Fibroblast of mammary gland (primary cell): ENCODE measurements around the gene PRKCZ.
"Not testable (repeated sequence)": the region's sequence is repeated elsewhere in the genome, so short reads cannot be mapped to it uniquely, and the experiment has no call there.

ENCODE experiments used
- DNase-seq: peaks from one replicate; pipeline ENCODE4 v3.0.0-alpha.2; 2010; ENCODE audit warnings: low read depth
- H3K4me3 ChIP-seq: 2 replicates; pipeline ENCODE4 v1.5.1; 2011; ENCODE audit warnings: low read depth, mild to moderate bottlenecking, low read length, moderate library complexity; ENCODE audit not compliant: control insufficient read depth
- TF ChIP-seq, protein P1 (sequence below): conservative IDR thresholded peaks from 2 replicates; pipeline ENCODE4 v1.5.1; 2011; ENCODE audit warnings: low read depth, low read length, inconsistent platforms; ENCODE audit not compliant: control insufficient read depth, insufficient read depth

PRKCZ gene

DNA sequence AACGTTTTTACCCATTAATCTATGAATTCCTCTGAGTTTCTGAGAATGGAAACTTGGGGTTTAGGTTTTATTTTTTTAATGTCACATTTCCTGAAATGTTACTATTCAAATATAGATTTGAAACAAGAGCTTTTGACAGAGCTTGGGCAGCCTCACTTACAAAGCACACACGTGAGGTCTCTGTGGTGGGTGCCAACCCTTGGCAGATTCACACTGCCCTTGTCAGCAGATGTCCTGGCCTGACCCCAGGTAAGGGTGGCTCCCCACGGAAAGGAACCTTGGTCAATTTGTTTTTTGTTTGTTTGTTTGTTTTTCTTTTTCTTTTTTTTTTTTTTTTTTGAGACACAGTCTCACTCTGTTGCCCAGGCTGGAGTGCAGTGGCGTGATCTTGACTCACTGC, 90.8 kb downstream of the PRKCZ start:
- TF ChIP-seq, protein P1, sequence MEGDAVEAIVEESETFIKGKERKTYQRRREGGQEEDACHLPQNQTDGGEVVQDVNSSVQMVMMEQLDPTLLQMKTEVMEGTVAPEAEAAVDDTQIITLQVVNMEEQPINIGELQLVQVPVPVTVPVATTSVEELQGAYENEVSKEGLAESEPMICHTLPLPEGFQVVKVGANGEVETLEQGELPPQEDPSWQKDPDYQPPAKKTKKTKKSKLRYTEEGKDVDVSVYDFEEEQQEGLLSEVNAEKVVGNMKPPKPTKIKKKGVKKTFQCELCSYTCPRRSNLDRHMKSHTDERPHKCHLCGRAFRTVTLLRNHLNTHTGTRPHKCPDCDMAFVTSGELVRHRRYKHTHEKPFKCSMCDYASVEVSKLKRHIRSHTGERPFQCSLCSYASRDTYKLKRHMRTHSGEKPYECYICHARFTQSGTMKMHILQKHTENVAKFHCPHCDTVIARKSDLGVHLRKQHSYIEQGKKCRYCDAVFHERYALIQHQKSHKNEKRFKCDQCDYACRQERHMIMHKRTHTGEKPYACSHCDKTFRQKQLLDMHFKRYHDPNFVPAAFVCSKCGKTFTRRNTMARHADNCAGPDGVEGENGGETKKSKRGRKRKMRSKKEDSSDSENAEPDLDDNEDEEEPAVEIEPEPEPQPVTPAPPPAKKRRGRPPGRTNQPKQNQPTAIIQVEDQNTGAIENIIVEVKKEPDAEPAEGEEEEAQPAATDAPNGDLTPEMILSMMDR, result no peak
- DNase-seq, result no peak
- H3K4me3 ChIP-seq, result no peak overlapping the region

DNA sequence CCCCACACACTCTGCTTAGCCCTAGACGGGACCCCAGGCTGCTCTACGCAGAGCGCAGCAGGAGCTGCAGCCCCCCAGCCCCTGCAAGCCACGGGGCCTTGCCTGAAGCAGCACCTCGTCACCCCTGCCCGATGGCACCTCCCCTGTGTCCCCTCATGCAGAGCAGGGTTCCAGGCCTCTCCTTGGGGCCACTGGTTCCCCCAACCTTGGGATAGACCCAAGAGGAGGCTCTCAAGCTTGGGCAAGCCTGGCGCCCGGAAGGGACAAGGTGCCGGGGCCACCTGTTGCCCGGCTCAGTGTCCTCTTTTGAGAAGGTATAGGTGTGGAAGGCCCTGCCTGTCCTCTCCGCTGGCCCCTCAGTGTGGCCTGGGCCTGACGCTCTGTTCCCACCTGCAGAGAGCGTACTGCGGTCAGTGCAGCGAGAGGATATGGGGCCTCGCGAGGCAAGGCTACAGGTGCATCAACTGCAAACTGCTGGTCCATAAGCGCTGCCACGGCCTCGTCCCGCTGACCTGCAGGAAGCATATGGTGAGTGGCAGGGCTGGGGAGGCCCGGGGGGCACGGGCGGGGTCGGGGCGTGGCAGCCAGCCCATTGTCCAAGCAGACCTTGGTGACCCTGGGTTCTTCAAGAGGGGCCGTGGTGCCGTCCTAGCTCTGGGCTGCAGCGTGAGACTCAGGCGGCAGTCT, 93.7 kb downstream of the PRKCZ start:
- TF ChIP-seq, protein P1, result no peak
- no peak for DNase-seq

DNA sequence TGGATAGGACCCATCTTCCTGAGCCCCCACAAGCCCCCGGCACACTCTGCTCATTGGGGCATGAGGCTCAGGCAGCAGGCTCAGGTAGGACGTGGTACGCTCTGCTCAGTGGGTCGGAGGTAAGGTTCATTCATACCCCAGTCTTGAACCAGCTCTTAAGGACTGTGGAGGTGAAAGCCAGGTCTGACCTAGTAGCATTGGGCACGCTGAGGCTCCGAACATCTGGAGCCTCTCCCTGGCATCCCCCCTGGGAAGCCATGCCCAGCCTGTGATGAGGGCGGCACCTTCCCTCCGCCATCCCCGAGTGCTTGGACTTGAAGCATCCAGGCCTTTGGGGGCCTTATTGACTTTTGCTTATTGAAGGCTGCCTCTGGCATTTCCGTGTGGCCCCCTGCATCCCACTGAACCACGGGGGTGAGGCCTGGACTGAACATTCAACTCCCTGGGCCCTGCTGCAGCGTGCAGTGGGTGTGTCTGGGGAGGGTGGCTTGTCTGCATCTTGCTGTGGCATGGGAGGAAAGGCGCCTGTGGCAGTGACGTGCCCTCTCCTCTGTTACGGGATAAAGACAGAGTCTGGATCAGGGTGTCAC, 94.4 kb downstream of the PRKCZ start:
- TF ChIP-seq, protein P1, result no peak

More for the DNA sequence above, 93.7 kb downstream of the PRKCZ start:
- H3K4me3 ChIP-seq, result no peak overlapping the region

GRCh38 chr1:2145946-2146835, 96.0 kb downstream of the PRKCZ start:
- no peak overlapping the region for H3K4me3 ChIP-seq
- no peak for DNase-seq

More for the DNA sequence above, 94.4 kb downstream of the PRKCZ start:
- DNase-seq, result no peak
- no peak overlapping the region for H3K4me3 ChIP-seq

DNA sequence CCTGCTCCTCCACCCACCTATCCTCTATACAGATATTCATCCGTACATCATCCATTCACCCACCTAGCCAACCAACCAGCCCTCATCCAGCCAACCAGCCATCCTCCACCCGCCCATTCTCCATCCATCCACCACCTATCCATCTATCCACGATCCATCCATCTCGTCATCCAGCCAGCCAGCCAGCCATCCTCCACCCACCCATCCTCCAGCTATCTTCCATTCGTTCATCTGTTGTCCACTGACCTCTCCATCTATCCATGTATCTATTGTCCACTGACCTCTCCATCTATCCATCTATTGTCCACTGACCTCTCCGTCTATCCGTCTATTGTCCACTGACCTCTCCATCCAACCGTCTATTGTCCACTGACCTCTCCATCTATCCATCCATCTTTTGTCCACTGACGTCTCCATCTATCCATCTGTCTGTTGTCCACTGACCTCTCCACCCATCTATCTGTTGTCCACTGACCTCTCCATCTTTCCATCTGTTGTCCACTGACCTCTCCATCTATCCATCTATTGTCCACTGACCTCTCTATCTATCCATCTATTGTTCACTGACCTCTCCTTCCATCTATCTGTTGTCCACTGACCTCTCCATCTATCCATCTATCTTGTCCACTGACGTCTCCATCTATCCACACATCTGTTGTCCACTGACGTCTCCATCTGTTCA, 96.8 kb downstream of the PRKCZ start:
- no peak for DNase-seq
- H3K4me3 ChIP-seq, result no peak overlapping the region
- TF ChIP-seq, protein P1, result no peak

More at GRCh38 chr1:2145946-2146835, 96.0 kb downstream of the PRKCZ start:
- TF ChIP-seq, protein P1, result no peak

DNA sequence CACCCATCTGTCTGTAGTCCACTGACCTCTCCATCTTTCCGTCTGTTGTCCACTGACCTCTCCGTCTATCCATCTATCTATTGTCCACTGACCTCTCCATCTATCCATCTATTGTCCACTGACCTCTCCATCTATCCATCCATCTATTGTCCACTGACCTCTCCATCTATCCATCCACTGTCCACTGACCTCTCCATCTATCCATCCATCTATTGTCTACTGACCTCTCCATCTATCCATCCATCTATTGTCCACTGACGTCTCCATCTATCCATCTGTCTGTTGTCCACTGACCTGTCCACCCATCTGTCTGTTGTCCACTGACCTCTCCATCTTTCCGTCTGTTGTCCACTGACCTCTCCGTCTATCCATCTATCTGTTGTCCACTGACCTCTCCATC, 97.7 kb downstream of the PRKCZ start:
- not testable (repeated sequence) for H3K4me3 ChIP-seq

More for the DNA sequence above, 97.7 kb downstream of the PRKCZ start:
- not testable (repeated sequence) for DNase-seq
